Fibroblast of skin of right biceps (primary cell): ENCODE measurements around the gene RNU5B-1.
A peak's percentile ranks its signal among the peaks of the same experiment; 100 is the strongest.

Experiments used
- DNase-seq: peaks from one replicate; pipeline ENCODE4 v3.0.0-alpha.2; 2013

The RNU5B-1 gene

DNA sequence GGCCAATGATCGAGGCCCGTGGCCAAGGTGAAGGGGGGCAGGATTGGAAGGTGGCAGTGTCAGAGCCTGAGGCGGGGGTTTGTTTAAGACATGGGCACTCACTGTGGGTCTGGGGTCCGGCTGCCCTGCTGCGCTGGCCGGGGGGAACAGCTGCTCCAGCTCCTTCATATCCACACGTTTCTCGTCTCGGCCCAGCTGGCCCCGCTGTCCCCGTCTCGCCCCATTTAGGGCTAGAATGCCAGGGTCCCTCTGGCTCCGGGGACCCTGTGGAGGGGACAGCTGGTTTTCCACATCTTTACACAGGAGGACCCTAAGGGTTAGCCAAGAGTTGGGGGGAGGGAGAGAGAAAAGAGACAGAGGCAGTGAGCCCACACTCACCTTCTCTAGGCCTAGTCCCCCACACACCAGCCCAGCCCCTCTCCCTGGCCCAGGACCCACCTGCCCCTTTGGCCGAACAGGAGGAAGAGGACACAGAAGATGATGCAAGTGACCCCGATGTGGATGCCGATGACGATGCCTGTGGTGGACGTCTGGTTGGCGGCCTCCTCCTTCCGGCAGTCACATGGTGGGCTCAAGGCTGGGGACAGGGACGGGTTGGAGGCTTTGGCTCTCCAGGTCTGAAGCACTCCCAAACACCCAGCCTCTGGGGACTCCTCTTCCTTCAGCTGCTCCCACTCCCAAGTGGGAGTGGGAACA is 25.0 kb downstream of the RNU5B-1 start:
- DNase-seq = no peak

- DNase-seq = no peak
These were observed 25.7 kb downstream of the RNU5B-1 start for GRCh38 chr15:65329984-65330735.

- DNase-seq = no peak
These were observed 26.6 kb downstream of the RNU5B-1 start for GRCh38 chr15:65330934-65331645.

DNA sequence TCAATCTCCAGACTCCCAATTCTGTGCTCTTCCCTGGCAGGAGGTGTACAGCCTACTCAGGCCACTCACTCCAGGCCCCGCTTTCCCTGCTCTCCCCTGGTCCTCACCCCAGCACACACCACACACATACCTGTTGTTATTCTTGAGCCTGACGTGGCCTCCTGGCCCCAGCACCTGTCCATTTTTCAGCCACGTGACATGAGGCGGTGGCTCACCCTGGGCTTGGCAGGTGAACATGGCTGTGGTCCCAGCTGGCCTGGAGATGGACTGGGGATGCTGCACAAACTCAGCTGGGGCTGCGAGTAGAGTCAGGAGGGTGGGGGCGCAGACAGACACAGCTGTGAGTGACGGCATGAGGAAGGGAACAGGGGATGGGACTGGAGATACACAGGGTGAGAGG is 27.3 kb downstream of the RNU5B-1 start:
- DNase-seq = no peak

DNA sequence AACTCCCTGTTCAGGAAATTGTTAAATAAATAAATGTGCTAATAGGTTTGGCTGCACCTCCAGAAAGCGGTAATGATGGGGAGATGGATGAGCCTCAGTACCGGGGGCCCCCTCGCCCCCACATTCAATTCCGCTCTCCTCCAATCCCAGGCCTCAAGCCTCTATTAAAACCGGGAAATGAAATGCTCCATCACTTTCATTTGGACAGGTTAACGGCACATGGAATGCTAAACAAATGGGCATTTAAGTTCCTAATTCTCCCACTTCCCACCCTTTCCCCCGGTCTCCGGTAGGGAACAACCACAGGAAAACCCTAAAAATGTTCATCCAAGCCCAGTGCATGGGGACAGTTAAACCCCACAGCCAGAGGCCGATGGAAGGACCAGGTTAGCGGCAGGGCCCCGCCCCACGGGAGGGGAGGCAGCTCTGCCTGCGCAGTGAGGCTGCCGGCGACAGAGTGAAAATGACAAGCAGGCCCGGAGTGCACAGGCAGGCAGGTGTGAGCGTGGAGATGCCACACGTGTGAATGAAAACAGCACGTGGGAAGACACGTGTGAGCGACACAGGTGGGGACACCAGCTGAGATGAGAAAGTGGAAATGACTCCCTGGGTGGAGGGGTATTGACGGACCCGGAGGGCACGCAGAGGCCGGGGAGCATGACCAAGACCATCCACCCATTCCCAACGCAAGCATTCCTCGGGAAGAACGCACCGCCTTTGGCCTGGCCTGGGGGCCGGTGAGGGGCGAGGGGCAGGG is 28.1 kb downstream of the RNU5B-1 start:
- no peak for DNase-seq

DNA sequence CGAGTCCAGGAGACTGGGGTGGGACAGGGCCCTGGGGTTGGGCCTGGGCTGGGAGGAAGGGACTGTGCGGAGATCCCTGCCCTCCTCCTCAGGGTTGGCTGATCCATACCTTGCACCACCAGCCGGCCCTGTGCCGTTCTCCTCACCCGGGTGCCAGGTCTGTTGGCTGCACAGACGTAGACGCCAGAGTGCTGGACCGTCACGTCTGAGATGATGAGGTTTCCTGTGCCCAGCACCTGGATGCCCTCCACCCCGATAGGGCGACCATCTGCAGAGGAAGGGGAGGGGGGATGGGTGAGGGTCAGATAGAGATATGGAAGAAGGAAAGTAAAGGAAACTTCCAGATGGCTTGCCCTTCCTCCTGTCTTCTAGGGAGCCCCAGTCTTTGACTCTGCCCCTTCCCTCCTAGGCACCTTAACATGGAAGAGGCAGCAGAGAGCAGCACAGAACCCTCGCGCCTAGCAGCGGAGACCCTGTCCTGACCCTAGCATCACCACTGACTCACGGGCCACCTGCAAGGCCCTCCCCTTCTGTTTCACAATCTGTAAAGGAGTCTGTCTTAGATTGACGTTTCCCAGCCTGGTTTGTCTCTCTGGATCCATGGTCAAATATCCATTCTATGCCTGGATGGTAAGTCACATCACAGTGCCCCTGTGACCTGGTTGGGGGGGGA is 28.8 kb downstream of the RNU5B-1 start:
- DNase-seq = no peak

DNA sequence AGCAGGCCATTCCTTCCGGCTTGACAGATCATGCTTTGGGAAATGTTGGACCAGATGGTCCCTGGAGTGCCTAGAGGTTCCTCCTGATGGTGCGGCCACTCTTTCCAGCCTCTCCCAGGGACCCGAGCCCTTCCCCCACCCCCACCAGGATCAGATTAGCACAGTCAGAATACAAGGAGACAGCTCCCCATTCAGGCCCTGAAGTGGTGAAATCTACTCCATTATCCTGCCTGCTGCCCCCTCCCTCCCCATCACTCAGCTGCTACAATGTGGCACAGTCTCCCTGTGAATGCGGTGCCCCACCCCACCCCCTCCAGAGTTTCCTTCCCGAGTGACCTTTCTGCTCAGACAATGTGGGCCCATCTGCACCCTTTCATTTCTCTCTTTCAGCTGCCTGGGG is 29.4 kb downstream of the RNU5B-1 start:
- DNase-seq = no peak

- DNase-seq = no peak
These were observed 30.2 kb downstream of the RNU5B-1 start for GRCh38 chr15:65334586-65335231.

DNA sequence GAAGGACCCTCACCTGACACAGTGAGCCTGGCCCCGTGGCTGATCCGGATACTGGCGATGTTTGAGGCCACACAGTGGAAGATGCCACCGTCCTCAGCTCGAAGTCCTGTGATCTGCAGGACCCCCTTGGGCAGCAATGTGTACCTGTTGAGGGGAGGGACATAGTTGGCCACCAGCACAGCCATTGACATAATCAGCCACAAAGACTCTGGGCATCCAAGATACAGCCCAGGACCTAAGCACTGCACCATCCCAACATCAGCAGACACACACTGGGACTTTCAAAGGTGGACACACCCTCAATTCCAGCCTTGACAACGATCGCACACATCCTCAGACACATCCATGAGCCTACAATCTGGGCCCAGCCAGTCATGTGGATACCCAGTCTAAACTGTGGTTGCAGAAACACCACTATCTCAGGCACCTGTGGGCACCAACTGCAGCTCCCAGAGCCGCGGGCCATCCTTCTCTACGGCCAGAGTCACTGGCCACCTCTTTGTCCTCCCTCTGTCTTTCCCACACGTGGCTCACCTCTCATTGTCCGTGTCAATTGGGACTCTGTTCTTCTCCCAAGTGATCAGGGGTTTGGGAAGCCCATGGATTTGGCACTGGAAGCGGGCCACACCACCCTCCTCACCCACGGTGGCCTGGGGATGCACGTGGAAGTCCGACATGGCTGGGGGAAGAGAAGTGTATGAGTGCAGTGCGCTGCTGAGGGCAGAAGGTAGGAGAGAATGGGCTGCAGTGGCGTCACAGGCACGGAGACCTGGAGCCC is 31.0 kb downstream of the RNU5B-1 start:
- no peak for DNase-seq

- DNase-seq = no peak
These were observed 32.3 kb downstream of the RNU5B-1 start for GRCh38 chr15:65336493-65337435.

GRCh38 chr15:65337436-65338070 is 33.1 kb downstream of the RNU5B-1 start:
- no peak for DNase-seq

- DNase-seq = no peak
These were observed 33.9 kb downstream of the RNU5B-1 start for GRCh38 chr15:65338366-65338765.

- DNase-seq = no peak
These were observed 34.3 kb downstream of the RNU5B-1 start for GRCh38 chr15:65338823-65339222.

DNA sequence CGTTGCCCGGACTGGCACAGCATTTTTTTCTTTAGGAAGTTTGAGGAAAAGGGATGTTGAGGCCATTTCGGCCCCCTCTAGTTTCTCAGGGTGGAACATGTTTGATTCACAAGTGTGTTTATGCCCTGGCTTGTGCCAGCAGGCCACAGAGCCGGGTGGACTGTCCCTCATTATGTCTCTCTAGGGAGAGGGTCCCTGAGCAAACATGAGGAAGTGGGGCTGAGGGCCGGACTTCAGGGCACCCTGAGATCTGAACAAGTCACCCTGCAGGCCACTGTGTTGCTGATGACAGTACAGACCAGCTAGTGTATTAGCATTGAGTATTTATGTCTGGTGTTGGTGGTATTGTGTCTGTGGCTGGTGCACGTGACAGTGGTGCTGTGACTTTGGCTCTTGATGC is 34.9 kb downstream of the RNU5B-1 start:
- no peak for DNase-seq

- DNase-seq = no peak
These were observed 35.4 kb downstream of the RNU5B-1 start for GRCh38 chr15:65339920-65340319.

DNA sequence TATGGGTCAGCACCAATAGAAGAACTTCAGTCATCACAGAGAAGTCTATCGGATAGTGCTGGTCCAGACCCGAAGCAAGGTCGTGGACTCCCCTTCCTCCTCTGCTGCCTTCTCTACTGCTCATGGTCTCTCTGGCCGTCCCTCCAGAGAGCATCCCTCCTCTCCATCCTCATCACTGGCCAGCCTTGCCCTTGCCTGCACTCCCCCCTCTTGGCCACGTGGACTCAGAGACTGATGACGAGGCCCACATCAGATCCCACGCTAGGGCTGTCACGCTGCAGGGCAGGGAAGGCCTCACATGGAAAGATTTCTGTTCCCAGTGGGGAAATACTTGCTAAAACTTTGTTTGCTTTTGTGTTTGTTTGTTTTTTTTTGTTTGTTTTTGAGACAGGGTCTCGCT is 38.0 kb downstream of the RNU5B-1 start:
- no peak for DNase-seq

GRCh38 chr15:65343374-65343981 is 39.0 kb downstream of the RNU5B-1 start:
- no peak for DNase-seq

- DNase-seq = no peak
These were observed 39.9 kb downstream of the RNU5B-1 start for GRCh38 chr15:65344214-65344913.

GRCh38 chr15:65344914-65345275 is 40.4 kb downstream of the RNU5B-1 start:
- DNase-seq = peak; percentile 8
